COLO668 (cell line): ENCODE measurements around the gene PLCB4.

Experiments used
- DNase-seq: peaks from one replicate; lab custom pipeline; 2025; ENCODE audit not compliant: unreplicated experiment; lab: John Stamatoyannopoulos, UW

Gene PLCB4

GRCh38 chr20:9212735-9213134, 143.8 kb downstream of the PLCB4 start:
- no peak for DNase-seq

DNA sequence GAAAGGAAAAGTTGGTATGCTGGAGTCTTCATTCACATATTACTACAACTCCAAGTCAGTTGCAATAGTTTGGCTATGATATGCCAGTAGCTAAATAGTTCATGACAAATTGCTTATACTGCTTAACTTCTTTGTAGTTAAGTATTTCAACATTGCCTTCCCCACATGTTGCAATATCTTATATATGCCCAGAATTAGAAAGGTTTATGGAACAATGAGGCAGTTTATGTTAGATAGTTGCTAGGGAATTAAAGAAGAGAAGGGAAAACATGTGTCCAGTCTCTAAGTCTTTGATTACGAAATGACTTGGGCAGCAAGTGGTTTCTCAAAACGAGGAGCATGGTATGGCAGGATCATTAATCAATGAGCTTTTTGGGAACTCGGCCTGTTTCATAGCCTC, 145.8 kb downstream of the PLCB4 start:
- no peak for DNase-seq

GRCh38 chr20:9215539-9215938, 146.7 kb downstream of the PLCB4 start:
- DNase-seq, result no peak

DNA sequence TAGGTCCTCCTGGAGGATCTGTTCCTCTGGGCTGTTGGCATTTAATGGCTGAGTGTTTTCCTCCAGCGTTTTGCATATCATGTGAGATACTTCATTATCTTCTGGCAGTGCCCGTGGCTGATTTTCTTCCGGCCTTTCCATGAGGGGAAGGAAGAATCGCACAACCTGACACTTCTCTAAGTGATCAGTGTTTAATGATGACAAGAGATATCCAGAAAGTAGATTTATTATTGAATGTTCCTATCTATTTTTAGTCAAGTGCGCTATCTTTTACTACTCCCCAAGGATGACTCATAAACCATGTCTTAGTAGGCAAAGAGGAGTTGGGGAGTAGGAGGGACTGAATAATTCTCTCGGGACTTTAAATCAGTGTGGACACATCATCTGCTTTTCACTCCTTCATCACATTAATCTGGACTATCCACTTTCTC, 149.7 kb downstream of the PLCB4 start:
- no peak for DNase-seq

GRCh38 chr20:9220874-9221547, 152.1 kb downstream of the PLCB4 start:
- no peak for DNase-seq

- DNase-seq, result no peak
These were observed 154.4 kb downstream of the PLCB4 start for GRCh38 chr20:9223296-9223695.

- no peak for DNase-seq
These were observed 157.0 kb downstream of the PLCB4 start for GRCh38 chr20:9225879-9226278.

DNA sequence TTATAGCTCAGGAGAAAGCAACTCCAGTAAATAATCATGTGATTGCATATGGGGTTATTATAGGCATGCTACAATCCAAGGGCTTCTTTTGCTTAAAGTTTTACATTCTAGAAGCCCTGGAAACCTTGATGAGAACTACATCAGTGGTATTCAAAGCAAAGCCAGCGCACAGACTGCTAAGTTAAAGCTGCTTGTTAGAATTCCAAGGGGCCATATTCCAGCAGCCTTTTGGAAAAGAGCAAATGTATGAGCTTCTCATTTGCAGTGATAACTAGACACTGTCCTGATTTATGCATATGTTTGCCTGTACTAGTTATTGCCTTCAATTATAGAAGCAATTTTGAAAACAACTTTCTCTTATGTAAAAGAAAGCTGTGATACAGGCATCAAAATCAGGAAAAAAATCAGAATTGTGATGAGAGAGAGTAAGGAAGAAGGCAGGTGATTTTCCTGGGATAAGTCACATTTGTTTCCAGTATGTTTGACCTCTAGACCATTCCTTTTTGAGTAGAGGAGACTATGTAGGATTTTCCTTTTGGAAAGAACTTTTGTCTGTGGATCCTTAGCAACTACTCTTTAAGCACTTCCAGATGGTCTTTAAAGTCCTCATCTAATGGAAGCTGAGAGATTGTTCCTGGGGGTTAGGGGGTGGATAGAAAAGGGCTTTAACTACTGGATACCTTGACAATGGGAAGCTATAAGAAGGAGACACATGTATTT, 159.2 kb downstream of the PLCB4 start:
- DNase-seq, result no peak

DNA sequence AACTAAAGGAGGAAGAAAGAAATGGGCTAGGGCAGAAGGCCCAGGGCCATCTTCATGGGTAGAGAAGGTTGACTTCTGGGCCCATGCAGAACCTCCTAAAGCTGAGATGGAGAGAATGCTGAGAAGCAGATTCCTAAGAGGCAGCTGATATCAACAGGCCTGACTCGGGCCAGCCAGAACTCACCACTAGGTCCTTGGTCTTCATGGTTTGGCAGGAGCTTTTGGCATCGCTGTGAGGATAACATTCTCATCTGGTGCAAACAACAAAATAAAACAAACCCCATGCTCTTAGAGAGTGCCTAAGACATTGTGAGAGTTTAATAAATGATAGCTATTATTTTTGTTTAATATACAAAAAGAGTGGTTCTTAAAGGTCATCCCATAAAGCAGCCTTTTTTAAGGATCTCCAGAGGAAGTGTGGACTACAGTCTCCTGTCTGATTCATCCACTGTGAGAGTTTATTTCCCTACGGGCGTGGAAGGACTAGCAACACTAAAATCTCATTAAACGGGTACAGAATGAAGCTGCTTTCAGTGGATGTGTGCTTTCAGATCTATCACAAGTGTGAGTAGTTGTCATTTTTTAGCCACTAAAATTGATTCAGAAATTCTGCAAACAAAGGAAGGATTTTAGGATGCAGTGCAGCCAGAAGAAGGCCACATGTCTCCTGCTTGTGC, 160.0 kb downstream of the PLCB4 start:
- DNase-seq, result no peak

- no peak for DNase-seq
These were observed 161.5 kb downstream of the PLCB4 start for GRCh38 chr20:9230406-9230805.

- DNase-seq, result no peak
These were observed 164.9 kb downstream of the PLCB4 start for GRCh38 chr20:9233804-9234203.

DNA sequence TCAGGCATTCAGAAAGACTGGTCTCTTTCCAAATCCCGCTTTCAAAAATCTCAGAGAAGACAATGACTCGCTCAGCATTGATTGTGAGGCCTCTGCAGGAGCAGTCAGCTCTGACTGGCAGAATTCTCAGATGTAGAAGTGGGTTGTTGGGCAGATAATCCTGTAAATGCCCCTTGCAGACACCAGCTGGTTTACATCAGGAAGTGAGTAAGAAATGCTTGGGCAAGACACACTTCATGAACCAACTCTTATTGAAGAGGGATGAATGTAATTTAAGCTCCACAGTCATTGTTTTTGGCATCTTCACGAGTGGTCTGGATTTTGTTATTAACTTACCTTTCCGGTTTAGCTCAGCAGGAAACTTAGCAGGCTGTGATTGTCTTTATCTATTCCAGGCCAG, 166.6 kb downstream of the PLCB4 start:
- no peak for DNase-seq

DNA sequence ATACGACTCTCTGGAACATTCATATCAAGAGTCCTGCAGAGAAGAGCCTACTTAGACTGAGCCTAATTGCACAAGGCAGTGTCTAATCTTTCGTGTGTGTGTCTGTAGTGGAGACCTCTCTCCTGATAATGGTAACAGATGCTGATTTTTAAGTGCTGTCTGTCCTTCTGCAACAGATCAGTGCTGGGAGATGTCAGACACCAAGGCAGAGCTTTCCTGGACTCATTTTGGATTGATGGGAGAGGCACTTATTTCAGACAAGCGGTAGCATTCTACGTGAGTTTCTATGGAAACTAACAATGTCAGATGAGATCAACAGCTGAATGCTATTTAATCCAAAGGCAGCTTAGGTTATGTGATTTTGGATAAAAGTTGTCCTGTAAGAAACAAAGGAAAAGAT, 167.6 kb downstream of the PLCB4 start:
- no peak for DNase-seq

GRCh38 chr20:9241232-9241692, 172.4 kb downstream of the PLCB4 start:
- no peak for DNase-seq

- no peak for DNase-seq
These were observed 173.0 kb downstream of the PLCB4 start for GRCh38 chr20:9241721-9242427.

DNA sequence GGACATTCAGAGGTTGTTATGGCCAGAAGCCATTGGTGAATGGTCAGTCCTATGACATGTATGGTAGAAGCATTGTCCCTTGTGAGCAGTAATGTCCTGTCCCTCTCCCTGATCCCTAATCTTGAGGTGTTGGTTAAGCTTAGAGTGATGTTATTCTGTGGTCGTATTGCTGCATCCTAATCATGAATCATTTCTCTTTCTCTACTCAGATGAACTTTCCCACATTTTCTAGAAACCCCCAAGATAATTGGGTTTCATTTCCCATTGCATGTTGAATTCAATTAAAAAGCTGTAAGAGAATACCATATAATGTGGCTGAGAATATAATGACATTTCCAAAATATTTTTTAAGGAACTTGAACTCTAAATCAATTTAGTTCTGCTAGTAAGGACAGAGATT, 175.1 kb downstream of the PLCB4 start:
- DNase-seq, result no peak

DNA sequence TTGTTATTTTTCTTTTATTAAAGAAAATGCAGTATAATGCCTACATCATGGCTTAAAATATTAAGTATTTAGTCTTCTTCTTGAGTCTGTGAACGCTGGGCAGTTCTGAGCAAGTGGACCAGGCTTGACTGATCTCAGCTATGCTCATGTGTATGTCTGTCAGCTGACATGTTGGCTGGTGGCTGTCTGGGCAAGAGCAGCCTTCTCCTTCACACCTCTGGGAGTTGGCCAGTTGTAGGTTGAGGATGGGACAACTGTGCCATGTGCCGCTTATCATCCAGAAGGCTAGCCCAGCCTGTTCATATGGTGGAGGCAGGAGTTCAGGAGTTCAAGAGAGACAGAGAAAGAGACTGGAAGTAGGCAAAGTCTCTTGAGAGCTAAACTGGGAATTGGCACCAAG, 175.9 kb downstream of the PLCB4 start:
- DNase-seq, result no peak

DNA sequence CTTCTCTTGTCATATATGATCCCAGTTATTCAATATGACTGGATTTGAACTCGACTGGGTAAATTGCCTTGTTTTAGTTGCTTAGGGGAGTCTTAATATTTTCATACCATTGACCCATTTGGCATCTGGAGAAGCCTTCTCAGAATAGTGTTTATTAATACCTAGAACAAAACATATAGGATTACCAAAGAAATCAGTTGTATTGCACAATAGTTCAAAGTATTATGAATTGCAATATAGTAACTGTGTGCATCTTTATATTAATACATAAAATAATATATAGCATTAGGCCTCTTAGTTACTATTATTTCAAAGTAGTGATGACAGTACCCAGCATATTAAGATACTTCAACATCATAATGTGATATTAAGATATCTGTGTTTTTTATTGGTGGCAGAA, 177.8 kb downstream of the PLCB4 start:
- no peak for DNase-seq

DNA sequence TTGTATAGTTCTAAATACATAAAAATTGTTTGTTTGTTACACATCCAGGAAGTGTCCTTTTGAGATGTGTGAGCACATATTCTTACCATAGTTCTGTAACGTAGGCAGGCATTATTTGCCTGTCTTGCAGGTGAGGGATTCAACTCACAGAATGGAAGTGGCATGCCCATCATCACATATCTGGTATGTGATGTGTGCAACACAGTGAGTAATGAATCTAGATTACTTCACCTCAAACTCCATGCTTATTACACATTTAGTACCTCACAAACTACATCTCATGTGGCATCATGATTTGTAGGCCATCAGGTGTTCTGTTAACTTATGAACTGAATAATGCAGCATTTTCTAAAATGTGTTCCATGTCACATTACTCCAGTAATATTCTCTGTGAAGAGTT, 181.6 kb downstream of the PLCB4 start:
- DNase-seq, result no peak

- DNase-seq, result no peak
These were observed 184.2 kb downstream of the PLCB4 start for GRCh38 chr20:9253006-9253539.

- no peak for DNase-seq
These were observed 186.3 kb downstream of the PLCB4 start for GRCh38 chr20:9255171-9255570.
